DND-41 (cell line): Measurements from ENCODE around the gene COMMD8.

Experiments used
- CTCF ChIP-seq: IDR thresholded peaks from 2 replicates; pipeline ENCODE4 v1.5.1; 2012; ENCODE audit warnings: borderline replicate concordance, low read length, moderate library complexity, mild to moderate bottlenecking; ENCODE audit not compliant: poor library complexity, severe bottlenecking; ENCODE audit errors: extremely low read depth
- EZH2 ChIP-seq: IDR thresholded peaks from 3 replicates; pipeline ENCODE4 v1.6.1; 2012; ENCODE audit warnings: borderline replicate concordance, low read depth, mild to moderate bottlenecking, moderate library complexity, low read length, inconsistent platforms; ENCODE audit not compliant: severe bottlenecking

GRCh38 chr4:47486231-47486673 lies 22.8 kb upstream of the COMMD8 start:
- no peak for TF ChIP-seq CTCF
- TF ChIP-seq EZH2 = no peak
